Endothelial cell of umbilical vein (primary cell): ENCODE measurements around the gene DHRS2. TPM values are rescaled to one million over a fixed set of nuclear protein-coding genes. Genes with fewer than 3 reads are reported as not detected.

Experiments
- BruUV-seq: library from RNA; stranded (reverse); fragments of 400-500 nt; replicated peaks from 2 replicates; lab custom pipeline; 2021; lab: Mats Ljungman, UMichigan
- CTCF ChIA-PET: fragments of 300-600, 350-600 bp; sonication (Branson Sonifier 250); formaldehyde crosslinking; loops from one replicate; lab custom pipeline; 2021; ENCODE audit warnings: antibody characterized with exemption, inconsistent platforms; lab: Charles Lee
- POLR2A ChIA-PET: fragments of 300-600, 350-600 bp; sonication (Branson Sonifier 250); formaldehyde crosslinking; loops from one replicate; lab custom pipeline; 2021; ENCODE audit warnings: antibody characterized with exemption, inconsistent platforms; lab: Charles Lee
- DNase-seq: peaks from one replicate; pipeline ENCODE4 v3.0.0-alpha.2; 2011; ENCODE audit warnings: low read depth, low spot score
- FAIRE-seq: peaks from 2 replicates; lab custom pipeline; 2011; peaks lifted over from hg19 to GRCh38; lab: Jason Lieb, UNC
- H2AFZ ChIP-seq: 2 replicates; pipeline ENCODE4 v1.6.0; 2012; ENCODE audit warnings: low read depth, low read length, control low read depth, inconsistent platforms
- H3K27ac ChIP-seq: 2 replicates; pipeline ENCODE4 v1.5.1; 2011; ENCODE audit warnings: low read depth, mild to moderate bottlenecking, control low read depth, low read length, moderate library complexity; ENCODE audit not compliant: insufficient read depth
- H3K27me3 ChIP-seq, 2 experiments: 2 replicates each; pipeline versions ENCODE4 v1.6.0 to v1.6.1; 2011; ENCODE audit warnings: low read length in 2 of 2, mixed read lengths in 1 of 2; ENCODE audit not compliant: control insufficient read depth in 2 of 2, insufficient read depth in 2 of 2
- H3K36me3 ChIP-seq, 2 experiments: 2 replicates in 1 of 2; 3 replicates in 1 of 2; pipeline ENCODE4 v1.5.1; 2011; ENCODE audit warnings: low read length in 2 of 2, mild to moderate bottlenecking in 1 of 2, moderate library complexity in 1 of 2; ENCODE audit not compliant: control insufficient read depth in 2 of 2, insufficient read depth in 2 of 2; ENCODE audit errors: extremely low read depth in 1 of 2
- H3K4me1 ChIP-seq: 3 replicates; pipeline ENCODE4 v1.5.1; 2011; ENCODE audit warnings: mild to moderate bottlenecking, low read length; ENCODE audit not compliant: control insufficient read depth, insufficient read depth; ENCODE audit errors: extremely low read depth
- H3K4me2 ChIP-seq: 2 replicates; pipeline ENCODE4 v1.6.1; 2011; ENCODE audit warnings: low read length, control low read depth, mixed read lengths; ENCODE audit not compliant: insufficient read depth
- H3K4me3 ChIP-seq, 3 experiments: fragments of 200-600 bp in 1 of 3; sonication (generic), shearing (Covaris generic) in 1 of 3; replicated peaks in 1 of 3; 2 replicates each; pipeline ENCODE4 v1.5.1; 2011 to 2016; ENCODE audit warnings: control low read depth in 3 of 3, low read length in 3 of 3, mild to moderate bottlenecking in 2 of 3, inconsistent platforms in 1 of 3, low read depth in 1 of 3, moderate library complexity in 1 of 3; ENCODE audit not compliant: insufficient read depth in 1 of 3
- H3K79me2 ChIP-seq: 2 replicates; pipeline ENCODE4 v1.6.0; 2012; ENCODE audit warnings: low read length, inconsistent platforms; ENCODE audit not compliant: control insufficient read depth, insufficient read depth
- H3K9ac ChIP-seq: replicated peaks from 2 replicates; pipeline ENCODE3; 2011; ENCODE audit warnings: low read length, control low read depth; ENCODE audit not compliant: insufficient read depth; ENCODE audit errors: extremely low read depth
- H3K9me1 ChIP-seq: replicated peaks from 3 replicates; pipeline ENCODE4 v1.6.0; 2011; ENCODE audit warnings: mild to moderate bottlenecking, low read length; ENCODE audit not compliant: control insufficient read depth, insufficient read depth; ENCODE audit errors: extremely low read depth
- H3K9me3 ChIP-seq: replicated peaks from 2 replicates; pipeline ENCODE4 v1.5.1; 2012; ENCODE audit warnings: low read length, inconsistent platforms; ENCODE audit not compliant: control insufficient read depth, insufficient read depth
- H4K20me1 ChIP-seq: replicated peaks from 2 replicates; pipeline ENCODE3; 2011; ENCODE audit warnings: mild to moderate bottlenecking, low read length; ENCODE audit not compliant: control insufficient read depth, insufficient read depth; ENCODE audit errors: extremely low read depth
- CTCF ChIP-seq, 2 donors: IDR thresholded peaks; 1 replicate in 1 of 2; 2 replicates in 1 of 2; pipeline ENCODE4 v1.5.1; 2011; ENCODE audit warnings: low read length in 2 of 2, mild to moderate bottlenecking in 2 of 2, moderate library complexity in 2 of 2, control low read depth in 1 of 2, inconsistent platforms in 1 of 2, low read depth in 1 of 2; ENCODE audit not compliant: insufficient read depth in 1 of 2; ENCODE audit errors: extremely low read depth in 1 of 2
- EZH2 ChIP-seq: IDR thresholded peaks from 2 replicates; pipeline ENCODE4 v1.6.1; 2012; ENCODE audit warnings: borderline replicate concordance, low read depth, mild to moderate bottlenecking, moderate library complexity, low read length, inconsistent platforms; ENCODE audit not compliant: severe bottlenecking
- FOS ChIP-seq: IDR thresholded peaks from 2 replicates; pipeline ENCODE4 v1.6.1; 2011; ENCODE audit warnings: mild to moderate bottlenecking, low read length, moderate library complexity, borderline replicate concordance; ENCODE audit not compliant: insufficient read depth
- GATA2 ChIP-seq: IDR thresholded peaks from 2 replicates; pipeline ENCODE4 v1.7.0; 2011; ENCODE audit warnings: low read depth, mild to moderate bottlenecking, moderate library complexity, mixed read lengths, low read length; ENCODE audit not compliant: insufficient read length, insufficient read depth
- JUN ChIP-seq: IDR thresholded peaks from 2 replicates; pipeline ENCODE4 v1.6.1; 2011; ENCODE audit warnings: borderline replicate concordance, low read depth; ENCODE audit not compliant: insufficient read length, insufficient read depth
- MAX ChIP-seq: IDR thresholded peaks from 2 replicates; pipeline ENCODE4 v1.6.1; 2011; ENCODE audit not compliant: insufficient read depth, insufficient read length
- MYC ChIP-seq: IDR thresholded peaks from one replicate; pipeline ENCODE4 v1.6.1; 2011; ENCODE audit warnings: mild to moderate bottlenecking, low read depth, low read length
- POLR2A ChIP-seq: IDR thresholded peaks from 2 replicates; pipeline ENCODE4 v1.6.1; 2012; ENCODE audit warnings: low read depth, mild to moderate bottlenecking, control low read depth, low read length
- POLR2AphosphoS5 ChIP-seq: IDR thresholded peaks from 2 replicates; pipeline ENCODE4 v1.6.1; 2012; ENCODE audit warnings: low read depth, mild to moderate bottlenecking, control low read depth, low read length, moderate library complexity; ENCODE audit not compliant: insufficient read depth
- dilution Hi-C: fragments of 300-500 bp; cut with MboI; formaldehyde crosslinking; loops from one replicate; pipeline ENCODE4 v1.15.0; 2019; ENCODE audit warnings: low sequenced_read_pairs; ENCODE audit not compliant: extremely low pct_ligation_motif_present
- intact Hi-C: fragments of 100-400 bp; cut with micrococcal nuclease; formaldehyde crosslinking; loops from one replicate; pipeline ENCODE4 v1.10.0; 2022
- polyA plus RNA-seq, 4 experiments: library from polyadenylated mRNA; depleted of rRNA in 3 of 4; stranded (reverse) in 3 of 4; unstranded in 1 of 4; fragments of >200 nt; gene quantifications; 2 replicates each; pipeline versions ENCODE4 v1.2.1 to v1.2.3, GENCODE V29; 2011 to 2012; ENCODE audit warnings: missing spikeins in 1 of 4
- total RNA-seq: library from RNA; stranded (reverse); gene quantifications from 2 replicates; pipeline ENCODE4 v1.2.3, GENCODE V29; 2021

DHRS2 gene
- total and polyA plus RNA-seq, 2 donors (not counting 3 experiments of a cell fraction or from before 2014, with no cell fraction given) = 0.10 TPM; not detected in 1

DNA sequence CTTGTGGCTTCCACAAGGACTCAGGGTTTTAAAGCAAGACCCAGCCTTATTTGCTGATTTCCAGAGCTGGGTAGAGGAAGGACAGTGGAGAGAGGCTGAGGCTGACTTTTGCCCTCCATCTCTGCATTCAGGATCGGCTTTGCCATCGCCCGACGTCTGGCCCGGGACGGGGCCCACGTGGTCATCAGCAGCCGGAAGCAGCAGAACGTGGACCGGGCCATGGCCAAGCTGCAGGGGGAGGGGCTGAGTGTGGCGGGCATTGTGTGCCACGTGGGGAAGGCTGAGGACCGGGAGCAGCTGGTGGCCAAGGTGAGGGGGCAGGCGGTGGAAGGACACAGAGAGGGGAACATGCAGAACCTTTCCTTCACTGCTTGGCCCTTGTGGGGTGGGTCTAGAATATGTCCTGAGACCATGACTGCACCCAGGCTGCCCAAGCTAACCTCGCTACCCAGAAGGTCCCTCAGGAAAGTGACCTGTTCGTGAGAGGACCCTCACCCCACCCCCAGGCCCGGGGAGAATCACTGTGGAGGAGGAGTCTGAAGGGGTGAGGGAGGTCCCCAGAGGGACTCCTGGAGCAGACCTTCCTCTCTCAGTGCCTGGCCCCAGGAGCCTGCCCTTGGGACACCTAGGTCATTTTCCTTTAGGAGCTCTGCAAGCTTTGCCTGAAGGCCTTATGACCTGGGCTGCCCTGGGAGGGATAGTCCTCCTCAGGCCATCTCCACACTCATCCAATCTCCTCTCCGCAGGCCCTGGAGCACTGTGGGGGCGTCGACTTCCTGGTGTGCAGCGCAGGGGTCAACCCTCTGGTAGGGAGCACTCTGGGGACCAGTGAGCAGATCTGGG lies 3.1 kb downstream of the DHRS2 start:
- Histone ChIP-seq H2AFZ (no peak overlapping the region), H3K9me1 (no peaks in the 10 kb centered on the region), H3K36me3 (no peaks in the 10 kb centered on the region), H3K9ac (no peak overlapping the region), H3K4me3 (no peak overlapping the region), H3K27me3 (no peaks in the 10 kb centered on the region), H3K79me2 (no peaks in the 10 kb centered on the region), H3K4me1 (no peaks in the 10 kb centered on the region), H3K9me3 (no peaks in the 10 kb centered on the region), H4K20me1 (no peaks in the 10 kb centered on the region), H3K4me2 (no peak overlapping the region), H3K27ac (no peak overlapping the region)
- TF ChIP-seq GATA2 = no peak
- TF ChIP-seq JUN = no peak
- no peak for TF ChIP-seq FOS
- no peak for TF ChIP-seq CTCF (IDR thresholded peaks at IDR 0.05; ENCODE audit: extremely low read depth in 1 of 2, insufficient read depth in 1 of 2, low read depth in 1 of 2, low read length in 2 of 2)
- no peak for TF ChIP-seq EZH2
- no peak for TF ChIP-seq MYC
- TF ChIP-seq POLR2AphosphoS5 = no peak
- no peak for TF ChIP-seq POLR2A
- TF ChIP-seq MAX = no peak
- no peak for DNase-seq
- FAIRE-seq = no peak
- dilution Hi-C loops (no loop called here), intact Hi-C loops (no loop called here)
- CTCF ChIA-PET = no interaction called here
- POLR2A ChIA-PET = no interaction called here
- no TSS peak for BruUV-seq
